Head of caudate nucleus (tissue), 42 donors: ENCODE results near the gene HOXC6.

Source experiments
- DNase-seq, 42 donors: peaks; one replicate each; pipeline versions ENCODE4 v3.0.0 to v3.0.0-alpha.2; 2020 to 2021; ENCODE audit warnings: mixed read lengths in 7 of 42
- intact Hi-C: fragments of 100-400 bp; cut with DNase I; formaldehyde crosslinking; loops from one replicate; pipeline ENCODE4 v1.15.0; 2022

The HOXC6 gene

GRCh38 chr12:54028314-54029201 lies at the start of gene HOXC6:
Gene HOXC6 (plus strand): TSS chr12:54028440. CDS start chr12:54028522, 82 bp downstream.
- DNase-seq, result no peak

GRCh38 chr12:53978477-53979356 lies 49.5 kb upstream of the HOXC6 start:
- DNase-seq, result no peak
- intact Hi-C loops, result no loop called here

More at GRCh38 chr12:54028314-54029201, at the start of gene HOXC6:
- intact Hi-C loops, result no loop called here

GRCh38 chr12:53980104-53980801 lies 48.0 kb upstream of the HOXC6 start:
- no peak for DNase-seq
- intact Hi-C loops, result no loop called here

GRCh38 chr12:53980802-53981496 lies 47.3 kb upstream of the HOXC6 start:
- no peak for DNase-seq
- intact Hi-C loops, result no loop called here

- intact Hi-C loops, result no loop called here
- no peak for DNase-seq
Measured at GRCh38 chr12:53981634-53982565, 46.3 kb upstream of the HOXC6 start.

GRCh38 chr12:53982648-53983567 lies 45.3 kb upstream of the HOXC6 start:
- no peak for DNase-seq
- intact Hi-C loops, result no loop called here

- no peak for DNase-seq
- intact Hi-C loops, result no loop called here
Measured at GRCh38 chr12:53983568-53983949, 44.7 kb upstream of the HOXC6 start.

GRCh38 chr12:53983950-53984572 lies 44.2 kb upstream of the HOXC6 start:
- DNase-seq, result no peak
- intact Hi-C loops, result no loop called here

GRCh38 chr12:53984901-53985691 lies 43.1 kb upstream of the HOXC6 start, which contains the start of gene HOXC10:
Gene HOXC10 (plus strand): TSS chr12:53985146. CDS start chr12:53985260, 114 bp downstream.
- peak; percentile 12 to 81 (median 48) for DNase-seq
- intact Hi-C loops, result no loop called here

- no peak for DNase-seq
- intact Hi-C loops, result no loop called here
Measured at GRCh38 chr12:53985692-53985993, 42.6 kb upstream of the HOXC6 start.

- no peak for DNase-seq
- intact Hi-C loops, result no loop called here
Measured at GRCh38 chr12:53985994-53986685, 42.1 kb upstream of the HOXC6 start.

GRCh38 chr12:53986686-53987483 lies 41.4 kb upstream of the HOXC6 start:
- intact Hi-C loops, result no loop called here

GRCh38 chr12:53987787-53988230 lies 40.4 kb upstream of the HOXC6 start:
- intact Hi-C loops, result no loop called here
- no peak for DNase-seq

More at GRCh38 chr12:53986686-53987483, 41.4 kb upstream of the HOXC6 start:
- DNase-seq, result no peak
